G401.6 (cell line): ENCODE measurements around the gene ARMC6.

ENCODE experiments used
- FAIRE-seq: peaks from 2 replicates; lab custom pipeline; 2012; peaks lifted over from hg19 to GRCh38; lab: Jason Lieb, UNC

The ARMC6 gene

GRCh38 chr19:19033426-19034203 lies at the start of gene ARMC6, which contains the start of gene SUGP2:
TSS of gene ARMC6 (plus strand) at chr19:19033603. CDS start at chr19:19034210, 607 bp downstream.
TSS of gene SUGP2 (minus strand) at chr19:19033517. CDS start at chr19:19031071, 2,446 bp downstream.
- no peak for FAIRE-seq

DNA sequence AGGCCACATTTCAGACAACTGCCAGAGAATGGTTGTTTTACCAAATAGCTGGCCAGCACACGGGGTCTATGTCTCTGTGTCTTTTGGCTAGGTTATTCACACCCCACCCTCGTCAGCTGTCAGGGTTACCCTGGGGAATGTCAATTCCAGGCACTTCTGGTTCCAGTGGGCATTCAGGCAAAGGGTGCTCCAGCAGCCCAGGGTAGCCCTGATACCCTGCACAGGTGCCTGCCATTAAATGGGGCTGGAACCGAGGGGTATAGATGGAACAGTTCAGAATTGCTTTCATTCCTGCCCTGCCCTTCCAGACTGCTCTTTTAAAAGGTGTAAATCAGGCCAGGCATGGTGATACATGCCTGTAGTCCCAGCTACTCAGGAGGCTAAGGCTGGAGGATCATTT lies 49.2 kb upstream of the ARMC6 start:
- FAIRE-seq: no peak

- FAIRE-seq: no peak
These were observed 48.1 kb upstream of the ARMC6 start for GRCh38 chr19:18985257-18985656.

DNA sequence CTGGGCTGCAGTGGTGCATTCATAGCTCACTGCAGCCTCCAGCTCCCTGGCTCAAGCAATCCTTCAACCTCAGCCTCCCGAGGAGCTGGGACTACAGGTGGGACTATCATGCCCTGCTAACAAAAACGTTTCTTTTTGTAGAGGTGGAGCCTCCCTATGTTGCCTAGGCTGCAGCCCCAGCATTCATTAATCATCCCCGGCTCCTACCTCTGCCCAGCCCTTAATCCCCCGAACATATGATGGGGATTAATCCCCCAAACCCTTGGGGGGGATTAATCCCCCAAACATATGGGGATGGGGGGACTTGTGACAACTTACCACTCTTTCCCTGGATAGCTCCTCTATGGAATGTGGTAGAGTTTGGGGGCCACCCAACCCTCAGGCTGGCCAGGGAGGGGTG lies 45.9 kb upstream of the ARMC6 start:
- no peak for FAIRE-seq

DNA sequence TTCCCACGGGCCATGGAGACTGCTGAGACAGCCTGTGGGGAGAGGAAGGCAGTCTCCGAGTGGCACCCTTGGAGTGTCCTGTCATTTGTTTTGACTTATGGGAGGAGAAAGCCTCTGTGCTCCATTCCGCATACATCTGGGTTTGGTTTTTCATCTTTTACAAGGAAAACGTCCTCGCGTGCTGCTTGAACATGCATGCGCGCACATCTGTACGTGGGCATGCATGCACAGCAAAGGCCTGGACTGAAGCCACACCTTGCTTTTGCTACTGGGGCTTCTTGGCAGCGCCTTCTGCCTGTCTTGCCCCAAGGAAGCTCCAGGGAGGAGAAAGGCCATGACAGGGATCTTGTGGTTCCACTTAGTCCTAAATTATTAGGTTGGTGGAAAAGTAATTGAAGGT lies 44.1 kb upstream of the ARMC6 start:
- no peak for FAIRE-seq

- FAIRE-seq: no peak
These were observed 43.2 kb upstream of the ARMC6 start for GRCh38 chr19:18990128-18990708.

DNA sequence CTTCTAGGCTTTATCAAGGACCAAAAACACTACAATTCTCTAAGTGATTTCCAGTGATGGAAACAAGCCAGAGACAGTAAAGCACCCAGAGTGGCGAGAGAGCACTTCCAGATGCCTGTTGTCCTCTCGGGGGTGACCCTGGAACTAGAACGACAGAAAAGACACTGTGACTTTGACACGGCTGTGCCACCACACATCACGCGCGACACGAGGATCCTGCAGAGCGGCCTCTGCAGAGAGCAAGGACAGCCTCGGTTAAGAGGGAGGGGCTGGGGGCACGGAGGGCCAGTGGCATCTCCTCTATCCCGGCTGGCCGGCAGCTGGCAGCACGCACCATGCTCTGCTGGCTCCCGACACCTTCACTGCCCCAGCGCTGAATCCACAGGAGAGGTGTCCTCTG lies 42.4 kb upstream of the ARMC6 start:
- FAIRE-seq: no peak

DNA sequence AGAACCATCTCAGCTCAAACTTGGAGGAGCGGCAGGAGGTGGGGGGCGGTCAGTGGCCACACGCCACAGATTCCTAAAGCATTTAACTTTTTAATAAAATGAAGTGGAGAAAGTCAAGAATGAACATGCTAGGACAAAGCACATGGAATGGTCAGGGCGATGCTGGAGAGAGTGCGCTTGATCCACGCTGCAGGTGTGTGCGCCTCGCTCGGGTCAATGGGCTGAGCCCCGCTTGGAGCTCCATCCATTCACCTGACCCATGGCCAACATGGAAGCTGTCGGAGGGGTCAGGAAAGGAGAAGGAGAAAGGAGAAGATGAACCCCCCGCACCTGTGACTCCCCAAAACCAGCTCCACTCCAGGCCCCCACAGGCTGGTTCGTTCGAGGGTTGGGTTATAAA lies 41.9 kb upstream of the ARMC6 start:
- no peak for FAIRE-seq

- no peak for FAIRE-seq
These were observed 40.7 kb upstream of the ARMC6 start for GRCh38 chr19:18992696-18993095.

GRCh38 chr19:18993115-18993514 lies 40.3 kb upstream of the ARMC6 start:
- no peak for FAIRE-seq

DNA sequence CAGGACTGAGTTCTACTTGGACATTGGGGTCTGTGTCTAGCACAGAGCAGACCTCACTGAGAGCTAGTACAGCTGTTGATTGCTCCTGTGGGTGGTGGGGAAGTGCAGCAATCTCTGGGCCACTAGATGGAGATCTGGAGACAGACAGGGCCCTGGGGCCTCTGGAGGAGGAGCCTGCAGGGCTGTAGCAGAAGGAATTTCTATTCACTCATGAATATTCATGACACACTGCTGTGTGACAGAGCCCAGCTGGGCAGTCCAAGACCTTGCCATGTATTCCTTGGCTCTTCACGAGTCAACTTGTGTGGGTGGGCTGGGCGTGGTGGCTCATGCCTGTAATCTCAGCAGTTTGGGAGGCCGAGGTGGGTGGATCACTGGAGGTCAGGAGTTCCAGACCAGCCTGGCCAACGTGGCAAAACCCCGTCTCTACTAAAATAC lies 37.6 kb upstream of the ARMC6 start:
- peak; percentile 95 for FAIRE-seq

GRCh38 chr19:18996351-18996750 lies 37.1 kb upstream of the ARMC6 start:
- FAIRE-seq: no peak

DNA sequence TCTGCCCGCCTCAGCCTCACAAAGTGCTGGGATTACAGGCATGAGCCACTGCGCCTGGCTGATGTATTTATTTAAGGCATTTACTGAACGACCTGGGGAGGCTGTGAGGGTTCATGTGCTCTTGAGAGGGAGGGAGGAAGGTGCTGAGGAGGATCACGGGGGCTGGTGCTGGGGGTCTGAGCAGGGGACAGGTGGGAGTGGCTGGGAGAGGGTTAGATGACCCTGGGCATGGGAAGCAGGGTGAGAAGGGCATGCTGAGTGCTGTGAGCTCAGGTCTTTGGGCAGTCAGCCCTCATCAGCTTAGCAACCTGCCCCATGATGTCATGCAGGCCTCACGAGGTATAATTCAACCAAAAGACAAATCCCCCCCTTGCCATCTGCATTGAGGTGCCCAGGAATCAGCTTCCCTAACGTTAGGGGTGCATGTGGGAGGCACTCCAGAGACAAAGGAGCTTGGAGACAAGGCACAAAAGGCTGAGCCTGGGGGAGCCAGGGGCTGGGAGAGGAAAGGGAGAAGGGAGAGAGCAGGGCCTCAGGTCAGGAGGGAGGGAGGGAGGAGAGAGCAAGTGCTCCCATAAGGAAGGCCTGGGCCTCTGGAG lies 36.5 kb upstream of the ARMC6 start:
- FAIRE-seq: no peak

DNA sequence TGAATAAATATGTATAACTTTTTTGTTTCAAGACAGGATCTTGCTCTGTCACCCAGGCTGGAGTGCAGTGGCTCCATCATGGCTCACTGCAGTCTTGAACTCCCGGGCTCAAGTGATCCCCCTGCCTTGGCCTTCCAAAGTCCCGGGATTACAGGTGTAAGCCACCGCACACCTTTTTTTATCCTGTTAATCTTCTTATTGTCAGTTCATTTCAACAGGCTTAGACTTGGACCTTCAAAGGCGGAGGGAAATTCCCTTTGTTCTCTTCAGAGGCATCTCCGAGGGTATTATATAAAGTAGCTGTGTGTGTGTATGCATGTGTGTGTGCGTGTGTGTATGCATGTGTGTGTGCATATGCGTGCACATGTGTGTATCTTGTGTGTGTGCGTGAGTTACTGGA lies 35.1 kb upstream of the ARMC6 start:
- no peak for FAIRE-seq

GRCh38 chr19:18999016-18999758 lies 34.2 kb upstream of the ARMC6 start:
- FAIRE-seq: no peak

DNA sequence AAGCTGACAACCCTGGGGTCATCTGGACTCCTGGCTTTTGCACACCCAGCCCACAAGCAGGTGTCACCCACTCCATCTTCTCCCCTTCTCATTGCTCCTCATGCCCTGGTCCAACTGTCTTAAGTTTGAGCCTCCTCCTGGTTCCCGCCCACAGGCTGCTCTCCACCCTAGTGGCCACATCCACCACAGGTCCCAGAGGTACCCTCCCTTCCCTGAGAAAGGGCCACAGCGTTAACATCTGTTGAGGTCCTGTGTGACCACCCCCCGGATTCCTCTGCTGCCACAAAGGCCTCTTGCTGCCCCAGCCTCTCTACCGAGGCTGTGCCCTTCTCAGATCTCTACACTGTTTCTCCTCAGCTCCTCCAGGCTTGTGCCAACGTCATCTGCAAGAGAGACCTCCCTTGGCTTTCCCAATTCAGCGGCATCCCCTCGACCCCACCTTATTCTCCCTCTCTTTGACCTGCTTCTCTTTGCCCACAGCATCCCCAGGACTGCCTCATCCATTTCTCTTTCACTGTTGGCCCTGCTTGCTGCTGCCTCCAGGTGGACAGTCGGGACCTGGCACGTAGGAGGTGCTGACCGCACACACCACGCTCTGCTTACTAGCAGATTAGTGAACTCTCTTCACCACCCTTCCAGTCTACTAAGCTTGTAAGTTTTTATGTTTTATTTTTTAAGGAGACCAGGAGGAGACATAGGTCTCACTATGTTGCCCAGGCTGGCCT lies 33.3 kb upstream of the ARMC6 start:
- no peak for FAIRE-seq

- FAIRE-seq: no peak
These were observed 29.3 kb upstream of the ARMC6 start for GRCh38 chr19:19004144-19004543.

DNA sequence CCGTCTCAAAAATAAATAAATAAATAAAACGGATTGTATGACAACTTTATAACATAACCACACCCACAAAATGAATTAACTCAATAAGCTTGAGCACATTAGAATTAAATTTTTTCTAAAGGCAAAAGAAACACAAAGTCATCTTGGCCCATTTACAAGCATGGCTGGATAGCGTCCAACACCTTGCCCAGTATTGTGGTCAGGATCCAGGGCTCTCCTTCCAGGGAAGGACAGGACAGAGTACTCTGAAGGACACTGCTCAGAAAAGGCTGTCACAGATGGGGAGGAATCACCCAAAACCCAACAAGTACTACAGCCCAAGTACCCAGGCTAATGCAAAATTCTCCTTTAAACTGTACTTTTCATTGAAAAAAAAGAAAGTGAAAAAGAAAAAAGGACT lies 27.2 kb upstream of the ARMC6 start:
- no peak for FAIRE-seq

GRCh38 chr19:19009951-19010350 lies 23.5 kb upstream of the ARMC6 start:
- FAIRE-seq: no peak

- no peak for FAIRE-seq
These were observed 22.9 kb upstream of the ARMC6 start for GRCh38 chr19:19010551-19010950.

DNA sequence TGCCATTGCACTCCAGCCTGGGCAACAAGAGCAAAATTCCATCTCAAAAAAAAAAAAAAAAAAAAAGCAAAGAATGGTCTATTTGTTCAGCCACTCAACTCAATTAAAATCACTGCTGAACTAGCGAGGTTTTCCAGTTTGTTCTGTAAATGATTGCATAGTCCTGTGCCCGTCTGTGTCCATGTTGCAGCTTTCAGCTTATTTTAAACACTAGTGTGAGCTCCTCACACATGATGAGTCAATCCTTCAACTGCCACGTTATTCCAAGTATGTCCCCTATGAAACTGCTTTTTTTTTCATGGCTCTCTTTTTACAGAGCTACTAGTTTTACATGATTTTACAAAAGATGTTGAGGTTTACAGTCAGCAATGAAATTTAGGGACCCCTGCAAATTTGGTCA lies 12.3 kb upstream of the ARMC6 start:
- no peak for FAIRE-seq

DNA sequence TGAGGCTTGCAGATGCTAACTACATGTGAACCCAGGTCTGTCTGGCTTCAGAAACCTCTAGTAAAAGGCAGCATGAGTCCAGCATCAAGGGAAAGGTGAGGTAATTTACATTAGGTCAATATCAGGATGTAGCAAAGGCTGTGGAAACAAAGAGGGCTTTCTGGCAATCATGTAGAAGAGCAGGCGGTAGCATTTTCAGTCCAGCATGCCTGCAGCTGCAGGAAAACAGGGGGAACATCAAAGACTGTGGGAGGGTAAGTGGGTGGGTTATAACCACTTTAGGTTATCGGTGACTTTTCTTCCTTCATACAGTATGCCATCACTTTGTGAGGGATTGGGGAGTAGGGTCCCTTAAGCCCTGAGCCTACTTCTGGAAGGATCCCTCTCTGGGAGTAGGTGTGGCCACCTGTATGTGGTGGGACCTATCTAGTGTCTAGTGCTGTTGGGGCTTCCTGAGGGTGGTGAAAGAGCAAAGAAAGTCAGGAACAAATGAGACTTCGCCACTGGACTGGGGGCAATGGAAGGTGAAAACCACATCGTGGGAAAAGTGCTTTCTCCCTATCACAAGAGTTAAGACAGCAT lies 10.9 kb upstream of the ARMC6 start:
- FAIRE-seq: no peak
